HCT116 (cell line): ENCODE measurements around the gene ZNF789.

ENCODE experiments used
- CEBPB ChIP-seq: IDR thresholded peaks from 2 replicates; pipeline ENCODE4 v1.6.1; 2012; ENCODE audit warnings: low read depth
- CTCF ChIP-seq, 3 experiments: fragments of 200-600 bp in 1 of 3; sonication (generic) in 1 of 3; IDR thresholded peaks in 2 of 3; conservative IDR thresholded peaks in 1 of 3; 2 replicates each; pipeline ENCODE4 v1.5.1; 2012 to 2017; ENCODE audit warnings: low read depth in 2 of 3, low read length in 2 of 3, antibody characterized with exemption in 1 of 3, borderline replicate concordance in 1 of 3, control low read depth in 1 of 3, mild to moderate bottlenecking in 1 of 3, mixed read lengths in 1 of 3, mixed run types in 1 of 3, moderate library complexity in 1 of 3; ENCODE audit not compliant: insufficient read depth in 1 of 3
- EGR1 ChIP-seq: IDR thresholded peaks from 2 replicates; pipeline ENCODE4 v1.6.1; 2012; ENCODE audit warnings: low read depth
- EZH2 ChIP-seq: fragments of 200-600 bp; sonication (generic); IDR thresholded peaks from 2 replicates; pipeline ENCODE4 v1.6.1; 2017; ENCODE audit warnings: antibody characterized with exemption, mixed run types
- EZH2phosphoT487 ChIP-seq: fragments of 200-600 bp; IDR thresholded peaks from 2 replicates; pipeline ENCODE4 v1.6.1; 2018; ENCODE audit warnings: antibody characterized with exemption, borderline replicate concordance
- FOSL1 ChIP-seq: IDR thresholded peaks from 2 replicates; pipeline ENCODE4 v1.6.1; 2012; ENCODE audit warnings: low read depth
- POLR2A ChIP-seq: IDR thresholded peaks from 2 replicates; pipeline ENCODE4 v1.7.0; 2011; ENCODE audit warnings: borderline replicate concordance; ENCODE audit not compliant: insufficient read depth, insufficient read length; ENCODE audit errors: extremely low read depth
- POLR2AphosphoS5 ChIP-seq: IDR thresholded peaks from 2 replicates; pipeline ENCODE4 v1.6.1; 2011; ENCODE audit warnings: mild to moderate bottlenecking, low read depth, low read length, moderate library complexity
- REST ChIP-seq: IDR thresholded peaks from 2 replicates; pipeline ENCODE4 v1.6.1; 2012; ENCODE audit warnings: low read depth
- SIN3A ChIP-seq: IDR thresholded peaks from 2 replicates; pipeline ENCODE4 v1.6.1; 2012; ENCODE audit warnings: low read depth
- SP1 ChIP-seq: IDR thresholded peaks from 2 replicates; pipeline ENCODE4 v1.6.1; 2012; ENCODE audit warnings: low read depth
- YY1 ChIP-seq: IDR thresholded peaks from 2 replicates; pipeline ENCODE4 v1.6.1; 2011; ENCODE audit warnings: low read length, low read depth, moderate library complexity, mild to moderate bottlenecking; ENCODE audit not compliant: insufficient replicate concordance; ENCODE audit errors: extremely low read depth
- ZBTB33 ChIP-seq: IDR thresholded peaks from 2 replicates; pipeline ENCODE4 v1.6.1; 2011; ENCODE audit warnings: mild to moderate bottlenecking, low read length, moderate library complexity; ENCODE audit not compliant: insufficient replicate concordance; ENCODE audit errors: extremely low read depth

- TF ChIP-seq POLR2A (no peak), EZH2 (no peak), FOSL1 (no peak), CTCF (IDR thresholded peaks at IDR 0.05 in 2 of 3, conservative IDR thresholded peaks at IDR 0.05 in 1 of 3; ENCODE audit: borderline replicate concordance in 1 of 3, insufficient read depth in 1 of 3, low read depth in 2 of 3, low read length in 2 of 3) (no peak), REST (no peak), YY1 (no peak), ZBTB33 (no peak), SIN3A (no peak), POLR2AphosphoS5 (no peak), SP1 (no peak), EZH2phosphoT487 (no peak), CEBPB (no peak), EGR1 (no peak)
These were observed 63.0 kb downstream of the ZNF789 start for GRCh38 chr7:99535667-99536066.
